Muscle layer of duodenum (tissue), 2 donors: ENCODE measurements around the gene KATNA1.

Experiments
- H3K27ac ChIP-seq: one replicate; pipeline ENCODE4 v1.7.0; 2013; ENCODE audit warnings: mild to moderate bottlenecking, low read length
- H3K27me3 ChIP-seq: one replicate; pipeline ENCODE4 v1.7.0; 2013; ENCODE audit warnings: low read depth, mild to moderate bottlenecking, control low read depth, low read length
- H3K36me3 ChIP-seq, 2 donors: one replicate each; pipeline ENCODE4 v1.7.0; 2013; ENCODE audit warnings: low read length in 2 of 2, control low read depth in 1 of 2, mild to moderate bottlenecking in 1 of 2; ENCODE audit not compliant: insufficient read depth in 2 of 2, control insufficient read depth in 1 of 2
- H3K4me1 ChIP-seq, 2 donors: one replicate each; pipeline ENCODE4 v1.7.0; 2013; ENCODE audit warnings: low read length in 2 of 2, mild to moderate bottlenecking in 2 of 2, control low read depth in 1 of 2, moderate library complexity in 1 of 2; ENCODE audit not compliant: insufficient read depth in 2 of 2, control insufficient read depth in 1 of 2
- H3K4me3 ChIP-seq, 2 donors: one replicate each; pipeline ENCODE4 v1.7.0; 2013; ENCODE audit warnings: low read length in 2 of 2, low read depth in 1 of 2, mild to moderate bottlenecking in 1 of 2
- H3K9me3 ChIP-seq, 2 donors: one replicate each; pipeline ENCODE4 v1.7.0; 2013; ENCODE audit warnings: low read length in 2 of 2, control low read depth in 1 of 2, mild to moderate bottlenecking in 1 of 2; ENCODE audit not compliant: control insufficient read depth in 1 of 2
- donor health status: healthy.

KATNA1 gene

GRCh38 chr6:149608381-149608982, 40.0 kb downstream of the KATNA1 start:
- H3K4me3 ChIP-seq, result no peak overlapping the region
- H3K36me3 ChIP-seq, result peaks cover 3 to 11% of the 10 kb centered on the region in 2 donors
- H3K27ac ChIP-seq, result no peak overlapping the region
- H3K4me1 ChIP-seq, result no peaks in the 10 kb centered on the region
- H3K27me3 ChIP-seq, result no peaks in the 10 kb centered on the region
- H3K9me3 ChIP-seq, result peaks cover 0 to 2% of the 10 kb centered on the region in 2 donors

GRCh38 chr6:149600508-149600907, 48.0 kb downstream of the KATNA1 start:
- Histone ChIP-seq H3K4me3 (no peak overlapping the region), H3K27ac (no peak overlapping the region), H3K4me1 (no peaks in the 10 kb centered on the region), H3K27me3 (no peaks in the 10 kb centered on the region), H3K36me3 (peaks cover 22 to 43% of the 10 kb centered on the region in 2 donors), H3K9me3 (no peaks in the 10 kb centered on the region)

- Histone ChIP-seq H3K36me3 (peaks cover 47 to 60% of the 10 kb centered on the region in 2 donors), H3K4me1 (no peaks in the 10 kb centered on the region), H3K27ac (no peak overlapping the region), H3K4me3 (no peak overlapping the region), H3K27me3 (no peaks in the 10 kb centered on the region), H3K9me3 (no peaks in the 10 kb centered on the region)
Observed at GRCh38 chr6:149593408-149593807, 55.1 kb downstream of the KATNA1 start.

DNA sequence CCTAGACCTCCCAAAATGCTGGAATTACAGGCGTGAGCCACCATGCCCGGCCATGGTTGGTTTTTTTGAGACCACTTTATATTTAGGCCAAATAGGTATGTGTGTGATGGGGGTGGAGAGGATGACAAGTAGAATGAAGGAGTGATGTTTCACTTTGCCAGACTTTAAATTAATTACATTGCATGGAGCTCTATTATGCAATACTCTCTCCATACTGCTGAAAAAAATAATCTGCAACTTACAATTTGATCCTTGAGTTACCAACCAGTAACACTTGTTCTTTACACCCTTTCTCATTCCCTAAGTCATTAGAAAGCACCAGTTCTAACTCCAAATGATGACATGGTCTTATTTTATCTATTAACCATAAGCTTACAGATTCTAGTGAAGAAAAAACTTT, 55.5 kb downstream of the KATNA1 start:
- Histone ChIP-seq H3K36me3 (peaks cover 47 to 60% of the 10 kb centered on the region in 2 donors), H3K4me1 (no peaks in the 10 kb centered on the region), H3K4me3 (no peak overlapping the region), H3K9me3 (no peaks in the 10 kb centered on the region), H3K27me3 (no peaks in the 10 kb centered on the region), H3K27ac (no peak overlapping the region)

GRCh38 chr6:149586149-149586548, 62.4 kb downstream of the KATNA1 start:
- no peak overlapping the region for H3K4me3 ChIP-seq
- no peak overlapping the region for H3K27ac ChIP-seq
- no peaks in the 10 kb centered on the region for H3K9me3 ChIP-seq
- no peaks in the 10 kb centered on the region for H3K4me1 ChIP-seq
- no peaks in the 10 kb centered on the region for H3K27me3 ChIP-seq
- peaks cover 26 to 45% of the 10 kb centered on the region in 2 donors for H3K36me3 ChIP-seq

DNA sequence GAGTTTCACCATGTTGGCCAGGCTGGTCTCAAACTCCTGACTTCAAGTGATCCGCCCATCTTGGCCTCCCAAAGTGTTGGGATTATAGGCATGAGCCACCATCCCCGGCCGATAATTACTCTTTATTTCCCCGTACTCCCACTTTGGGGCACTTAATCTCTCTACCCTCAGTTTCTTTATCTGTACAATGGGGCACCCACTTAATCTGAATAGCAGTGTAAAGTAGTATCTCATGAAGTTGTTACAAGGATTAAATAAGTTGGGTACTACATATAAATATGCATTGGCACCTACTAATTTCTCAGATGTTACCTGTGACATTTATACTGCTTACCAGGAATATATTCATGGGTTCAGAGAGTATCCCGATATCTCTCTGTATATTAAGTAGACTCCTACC, 67.2 kb downstream of the KATNA1 start:
- peaks cover 30 to 36% of the 10 kb centered on the region in 2 donors for H3K36me3 ChIP-seq
- no peaks in the 10 kb centered on the region for H3K27me3 ChIP-seq

DNA sequence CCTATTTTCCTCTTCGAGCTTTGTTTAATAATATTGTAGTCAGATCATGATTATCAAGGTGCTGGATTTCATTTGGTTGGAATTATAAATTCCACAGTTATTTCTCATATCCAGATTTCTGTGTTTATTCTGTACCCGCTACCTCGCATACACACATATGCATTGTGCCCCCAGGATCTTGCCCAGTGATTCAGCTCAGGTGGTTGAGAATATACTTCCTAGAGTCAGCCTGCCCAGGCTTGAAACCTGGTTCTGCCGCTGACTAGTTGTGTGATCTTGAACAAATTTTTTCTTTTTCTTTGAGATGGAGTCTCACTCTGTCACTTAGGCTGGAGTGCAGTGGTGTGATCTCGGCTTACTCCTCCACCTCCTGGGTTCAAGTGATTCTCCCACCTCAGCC, 67.6 kb downstream of the KATNA1 start:
- peaks cover 28 to 32% of the 10 kb centered on the region in 2 donors for H3K36me3 ChIP-seq
- H3K4me1 ChIP-seq, result no peaks in the 10 kb centered on the region
- H3K27ac ChIP-seq, result no peak overlapping the region
- no peaks in the 10 kb centered on the region for H3K9me3 ChIP-seq
- H3K4me3 ChIP-seq, result no peak overlapping the region
- no peaks in the 10 kb centered on the region for H3K27me3 ChIP-seq

More for the DNA sequence above, 67.2 kb downstream of the KATNA1 start:
- no peaks in the 10 kb centered on the region for H3K9me3 ChIP-seq
- no peak overlapping the region for H3K4me3 ChIP-seq
- no peaks in the 10 kb centered on the region for H3K4me1 ChIP-seq
- H3K27ac ChIP-seq, result no peak overlapping the region

DNA sequence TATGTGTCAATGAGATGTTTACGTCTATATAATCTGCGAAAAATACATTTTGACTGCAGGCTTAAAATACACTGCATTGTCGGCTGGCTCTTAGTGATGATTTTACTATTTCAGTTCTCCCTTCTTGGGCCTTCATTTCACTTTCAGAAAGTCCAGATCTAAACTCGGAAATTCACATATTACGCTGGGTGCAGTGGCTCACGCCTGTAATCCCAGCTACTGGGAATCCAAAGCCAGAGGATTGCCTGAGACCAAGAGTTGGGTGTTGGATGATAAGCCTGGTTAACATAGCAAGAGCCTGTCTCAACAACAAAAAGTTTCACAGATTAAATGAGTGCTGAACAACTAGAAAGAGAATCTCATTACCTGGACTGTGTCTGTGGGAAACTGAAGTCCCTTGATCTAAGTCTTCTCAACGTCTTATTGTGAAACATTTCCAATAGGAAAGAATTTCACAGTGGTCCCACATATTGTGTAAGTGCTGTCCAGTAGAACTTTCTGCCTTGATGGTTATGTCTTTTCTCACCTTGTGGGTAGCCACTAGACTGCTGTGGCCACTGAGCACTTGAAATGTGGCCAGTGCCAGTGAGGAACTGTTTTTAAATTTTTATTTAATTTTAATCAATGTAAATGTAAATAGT, 80.4 kb downstream of the KATNA1 start:
- no peaks in the 10 kb centered on the region for H3K9me3 ChIP-seq
- no peak overlapping the region for H3K27ac ChIP-seq
- peaks cover 0 to 4% of the 10 kb centered on the region in 2 donors for H3K36me3 ChIP-seq
- H3K4me1 ChIP-seq, result peaks cover 0 to 7% of the 10 kb centered on the region in 2 donors
- no peaks in the 10 kb centered on the region for H3K27me3 ChIP-seq
- H3K4me3 ChIP-seq, result no peak overlapping the region

DNA sequence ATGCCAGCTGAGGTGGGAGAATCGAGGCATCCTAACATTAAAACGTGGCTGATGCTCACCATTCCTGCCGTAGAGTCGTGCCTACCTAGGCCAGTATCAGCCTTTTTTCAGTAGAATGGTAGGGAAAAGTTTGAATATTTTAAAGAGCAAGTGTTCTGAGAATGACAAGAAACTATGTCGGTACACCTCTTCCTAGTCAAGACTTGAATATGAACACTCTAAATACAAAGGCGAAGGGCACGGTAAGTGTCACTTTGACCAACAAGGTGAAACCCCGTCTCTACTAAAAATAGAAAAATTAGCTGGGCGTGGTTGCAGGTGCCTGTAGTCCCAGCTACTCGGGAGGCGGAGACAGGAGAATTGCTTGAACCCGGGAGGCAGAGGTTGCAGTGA, 81.3 kb downstream of the KATNA1 start:
- Histone ChIP-seq H3K4me1 (peaks cover 0 to 7% of the 10 kb centered on the region in 2 donors), H3K27ac (peak overlapping the region; percentile 60), H3K27me3 (no peaks in the 10 kb centered on the region)

GRCh38 chr6:149566410-149567193, 81.9 kb downstream of the KATNA1 start:
- H3K27me3 ChIP-seq, result no peaks in the 10 kb centered on the region
- peaks cover 0 to 7% of the 10 kb centered on the region in 2 donors for H3K4me1 ChIP-seq
- peak overlapping the region; percentile 78 to 93 for H3K4me3 ChIP-seq
- H3K9me3 ChIP-seq, result no peaks in the 10 kb centered on the region
- peak overlapping the region; percentile 60 for H3K27ac ChIP-seq
- peaks cover 0 to 4% of the 10 kb centered on the region in 2 donors for H3K36me3 ChIP-seq

More for the DNA sequence above, 81.3 kb downstream of the KATNA1 start:
- H3K4me3 ChIP-seq, result peak overlapping the region; percentile 78 to 93
- H3K9me3 ChIP-seq, result no peaks in the 10 kb centered on the region
- H3K36me3 ChIP-seq, result peaks cover 0 to 4% of the 10 kb centered on the region in 2 donors
